SKM-1 (cell line): ENCODE data around the gene NELL1.
"Not testable (repeated sequence)": the region's sequence is repeated elsewhere in the genome, so short reads cannot be mapped to it uniquely, and the experiment has no call there.

Experiments
- DNase-seq: peaks from one replicate; lab custom pipeline; 2025; ENCODE audit not compliant: unreplicated experiment; lab: John Stamatoyannopoulos, UW

The NELL1 gene

DNA sequence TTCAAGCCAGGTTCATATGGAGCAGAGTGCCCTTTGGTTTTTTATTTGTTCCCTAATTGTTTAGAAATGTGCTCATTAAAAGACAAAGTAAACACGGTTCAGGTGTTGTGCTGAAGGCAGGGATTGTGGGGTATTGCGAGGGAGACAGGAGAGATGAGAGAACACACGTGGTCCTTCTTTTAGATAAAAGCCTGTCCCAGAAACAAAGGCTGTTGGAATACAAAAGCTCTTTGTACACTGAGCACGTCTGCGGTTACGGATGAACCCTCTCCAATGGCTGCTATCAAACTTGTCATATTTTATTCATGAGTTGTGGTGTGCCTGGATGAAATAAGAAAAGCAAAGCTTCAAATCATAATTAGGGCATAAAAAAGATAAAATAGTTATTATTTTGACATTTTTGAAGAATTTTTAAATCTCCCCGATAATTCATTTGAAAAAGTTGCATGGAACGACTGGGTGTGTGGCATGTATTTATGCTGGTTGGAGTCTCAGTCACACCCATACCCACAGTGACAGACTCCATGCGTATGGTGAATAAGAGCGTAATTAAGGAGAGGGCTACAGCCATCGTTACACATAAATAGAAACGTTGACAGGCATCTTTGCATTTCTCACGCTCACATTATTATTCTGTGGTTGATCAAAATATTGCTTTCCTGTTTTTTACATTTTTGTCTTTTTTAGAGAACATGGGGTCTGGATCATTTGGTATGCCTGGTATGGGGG, 92.9 kb downstream of the NELL1 start:
- no peak for DNase-seq

GRCh38 chr11:20762980-20763379, 93.6 kb downstream of the NELL1 start:
- DNase-seq: no peak

DNA sequence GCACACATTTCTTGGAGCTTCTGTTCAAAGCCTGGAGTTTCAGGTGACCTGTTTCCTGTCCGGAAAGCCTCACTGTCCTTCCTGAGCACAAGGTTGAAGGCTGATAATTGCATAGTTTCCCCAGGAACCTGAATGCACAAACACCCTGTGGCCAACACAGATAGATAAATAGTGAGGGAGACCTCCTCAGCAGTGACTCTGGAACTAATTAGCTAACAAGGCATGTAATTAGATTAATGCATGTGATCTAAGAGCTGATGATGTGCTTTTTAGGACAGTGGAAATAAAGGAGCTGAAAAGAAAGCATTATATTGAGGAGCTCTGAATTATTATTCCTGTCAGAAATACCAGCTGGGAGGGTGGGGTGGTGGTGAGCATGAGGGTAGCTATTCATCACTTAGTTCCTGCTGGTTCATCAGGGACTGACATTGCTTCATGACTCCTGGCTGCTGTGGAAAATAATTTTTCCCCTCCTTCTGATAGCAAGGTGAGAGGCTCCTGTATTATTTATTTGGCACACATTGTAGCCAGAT, 101.1 kb downstream of the NELL1 start:
- DNase-seq: no peak

- DNase-seq: no peak
These were observed 101.6 kb downstream of the NELL1 start for GRCh38 chr11:20771026-20771425.

GRCh38 chr11:20771681-20772080, 102.3 kb downstream of the NELL1 start:
- DNase-seq: no peak

GRCh38 chr11:20775331-20775730, 105.9 kb downstream of the NELL1 start:
- no peak for DNase-seq

DNA sequence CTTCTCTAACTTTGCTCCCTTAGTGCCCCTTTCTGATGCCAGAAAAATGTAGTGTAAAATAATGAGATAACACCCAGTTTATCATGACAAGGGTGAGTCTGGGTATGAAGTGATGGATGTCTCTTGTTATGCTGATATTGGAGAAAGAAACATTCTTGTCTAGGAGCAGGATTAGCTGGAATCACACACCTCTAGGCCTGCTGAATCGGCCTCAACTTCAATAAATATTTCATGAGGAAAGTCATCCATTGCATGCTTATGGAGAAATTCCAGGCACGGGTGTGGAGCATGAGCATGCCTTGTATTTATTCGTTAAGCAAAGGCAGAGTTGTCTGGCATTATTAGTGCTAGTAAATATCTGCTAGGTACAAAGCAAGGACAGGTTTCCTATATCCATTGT, 113.4 kb downstream of the NELL1 start:
- DNase-seq: no peak

- DNase-seq: no peak
These were observed 113.8 kb downstream of the NELL1 start for GRCh38 chr11:20783220-20783619.

- DNase-seq: no peak
These were observed 121.2 kb downstream of the NELL1 start for GRCh38 chr11:20790622-20791021.

DNA sequence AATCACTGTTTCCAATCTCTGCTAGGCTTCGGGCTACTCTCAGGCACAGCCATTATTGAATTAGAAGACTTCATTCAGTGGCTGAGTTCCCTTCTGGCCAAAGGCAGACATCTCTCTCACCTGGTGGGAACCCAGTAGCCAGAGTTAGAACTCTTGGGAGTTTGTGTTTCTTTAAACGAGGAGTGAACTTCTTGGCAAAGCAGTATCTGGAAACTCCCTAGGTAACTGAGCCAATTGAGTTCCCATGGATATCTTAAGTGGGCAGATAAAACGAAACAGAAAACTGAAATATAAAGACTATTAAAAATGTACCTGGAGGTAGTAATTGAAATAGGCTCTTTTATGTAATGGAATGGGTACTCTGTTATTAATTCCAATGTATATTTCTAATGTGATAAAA, 125.6 kb downstream of the NELL1 start:
- no peak for DNase-seq

DNA sequence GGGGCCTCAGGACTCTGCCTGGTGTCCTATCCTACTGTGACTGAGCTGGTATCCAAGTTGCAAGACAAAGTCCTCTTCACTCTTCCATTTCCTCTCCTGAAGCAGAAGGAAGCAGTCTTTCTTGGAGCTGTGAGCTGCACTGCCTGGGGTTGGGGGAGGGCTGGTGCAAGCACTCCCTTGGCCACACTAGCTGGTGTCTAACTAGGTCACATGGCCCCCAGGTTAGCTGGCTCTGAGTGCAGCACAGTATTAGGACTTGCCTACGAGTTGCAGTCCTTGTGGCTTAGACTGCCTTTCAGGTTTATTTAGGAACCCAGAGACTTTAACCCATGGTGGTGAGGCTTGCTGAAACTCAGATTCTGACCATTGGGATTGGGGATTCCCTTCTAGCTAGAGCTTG, 138.9 kb downstream of the NELL1 start:
- DNase-seq: no peak

DNA sequence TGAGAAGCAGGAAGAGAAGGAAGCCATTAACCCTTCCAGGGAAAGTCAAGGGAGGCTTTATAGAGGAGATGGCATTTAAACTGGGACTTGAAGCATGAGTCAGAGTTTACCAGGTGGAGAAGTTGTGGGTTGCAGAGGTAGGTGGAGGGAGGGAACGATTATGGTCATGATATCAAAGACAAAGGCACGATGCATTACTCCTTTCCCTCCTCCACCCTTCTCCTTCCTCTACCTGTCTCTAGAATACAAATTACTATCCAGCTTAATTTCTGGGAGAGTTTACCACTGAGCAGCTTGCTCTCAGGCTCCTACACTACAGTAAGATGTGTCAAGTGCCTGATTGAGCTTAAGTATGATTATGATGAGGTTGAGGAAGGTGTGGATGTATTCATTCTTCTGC, 151.7 kb downstream of the NELL1 start:
- no peak for DNase-seq

DNA sequence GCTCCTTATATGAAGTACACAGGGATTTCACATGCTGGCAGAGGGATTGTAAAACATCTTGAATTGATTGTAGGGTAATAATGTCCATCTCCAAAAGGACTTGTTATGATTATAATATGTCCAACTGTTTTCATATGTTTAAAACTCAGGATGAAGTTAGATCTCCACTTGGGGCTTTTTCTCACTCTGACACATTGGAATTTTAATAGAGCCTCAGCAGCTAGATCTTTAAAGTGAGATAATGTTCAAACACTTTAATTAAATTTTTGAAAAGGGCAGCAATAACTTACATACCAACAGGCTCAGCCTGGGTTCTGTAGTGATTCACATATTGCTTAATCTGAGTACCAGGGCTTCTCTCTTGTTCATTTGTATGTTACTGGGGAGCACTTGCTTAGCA, 152.1 kb downstream of the NELL1 start:
- DNase-seq: no peak

DNA sequence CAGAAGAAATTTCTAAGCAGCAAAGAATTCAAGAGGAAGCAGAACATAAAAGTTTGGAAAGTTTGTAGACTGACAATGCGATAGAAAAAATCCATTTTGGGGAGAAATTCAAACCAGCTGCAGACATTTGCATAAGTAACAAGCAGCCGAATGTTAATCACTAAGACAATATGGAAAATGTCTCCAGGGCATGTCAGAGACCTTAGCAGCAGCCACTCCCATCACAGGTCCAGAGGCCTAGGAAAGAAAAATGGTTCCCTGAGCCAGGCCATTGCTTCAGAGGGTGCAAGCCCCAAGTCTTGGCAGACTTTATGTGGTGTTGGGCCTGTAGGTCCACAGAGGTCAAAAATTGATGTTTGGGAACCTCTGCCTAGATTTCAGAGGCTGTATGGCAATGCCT, 155.4 kb downstream of the NELL1 start:
- DNase-seq: no peak

DNA sequence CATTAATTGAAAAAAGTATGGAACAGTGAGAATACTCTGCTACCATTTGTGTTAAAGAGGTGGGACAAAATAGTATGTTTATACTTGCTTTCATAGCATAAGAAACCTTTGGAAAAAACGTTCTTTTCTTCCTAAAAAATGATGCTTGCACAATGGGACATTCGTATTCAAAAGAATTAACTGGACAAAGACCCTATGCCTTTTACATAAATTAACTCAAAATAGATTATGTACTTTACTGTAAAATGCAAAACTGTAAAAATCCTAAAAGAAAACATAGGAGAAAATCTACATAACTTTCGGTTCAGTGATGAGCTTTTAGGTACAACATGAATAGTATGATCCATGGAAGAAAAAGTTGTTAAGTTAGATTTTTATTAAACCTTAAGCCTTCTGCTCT, 166.2 kb downstream of the NELL1 start:
- no peak for DNase-seq

DNA sequence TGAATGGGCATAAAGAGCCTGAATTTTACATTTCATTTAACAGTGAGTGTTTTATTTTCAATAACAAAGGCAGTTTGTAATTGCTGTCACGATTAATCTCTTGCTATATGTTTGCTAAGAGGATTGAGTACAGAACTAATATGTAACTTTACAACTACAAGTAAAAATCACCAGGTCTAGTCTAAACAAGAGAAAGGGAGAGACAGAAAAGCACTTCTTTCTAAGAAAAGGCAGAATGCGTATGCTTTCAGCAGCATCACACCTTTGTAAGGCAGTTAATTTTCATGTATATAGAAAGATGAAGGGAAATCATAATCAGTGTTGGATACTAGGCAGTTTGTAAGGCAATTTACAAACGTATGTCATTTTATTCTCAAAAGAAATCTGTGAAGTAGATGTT, 169.8 kb downstream of the NELL1 start:
- no peak for DNase-seq

DNA sequence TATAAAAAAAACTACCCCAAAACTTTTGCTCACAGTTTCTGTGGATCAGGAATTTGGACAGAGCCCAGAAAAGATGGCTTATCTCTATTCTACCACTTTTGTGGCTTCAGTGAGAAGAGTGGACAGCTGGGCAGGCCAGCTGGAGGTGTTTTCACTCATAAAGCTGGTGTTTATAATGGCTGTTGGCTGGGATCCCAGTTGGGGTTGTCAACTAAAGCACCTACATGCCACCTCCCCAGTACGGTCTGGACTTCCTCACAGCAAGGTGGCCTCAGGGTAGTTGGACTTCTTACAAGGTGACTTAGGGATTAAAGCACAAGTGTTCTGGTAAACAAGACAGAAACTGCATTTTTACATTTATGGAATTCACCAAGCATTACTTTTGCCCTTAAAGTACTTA, 171.0 kb downstream of the NELL1 start:
- DNase-seq: no peak

GRCh38 chr11:20844216-20844615, 174.8 kb downstream of the NELL1 start:
- DNase-seq: no peak

DNA sequence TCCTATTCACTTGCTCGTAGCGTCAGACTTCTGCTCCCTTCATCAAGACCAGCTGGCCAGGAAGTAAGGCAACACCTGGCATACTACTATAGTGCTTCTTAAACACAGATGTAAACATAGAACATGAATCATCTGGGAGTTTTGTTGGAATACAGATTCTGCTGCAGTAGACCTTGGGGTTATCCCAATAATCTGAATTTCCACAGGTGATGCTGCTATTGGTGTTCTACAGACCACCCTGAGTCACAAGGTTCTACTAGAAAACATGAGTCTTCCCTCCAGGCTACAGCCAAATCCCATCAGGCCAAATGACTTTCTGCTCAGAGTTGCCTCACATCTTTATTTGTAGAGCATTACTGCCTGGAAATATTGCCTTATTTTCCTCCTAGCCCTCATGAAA, 175.2 kb downstream of the NELL1 start:
- no peak for DNase-seq

DNA sequence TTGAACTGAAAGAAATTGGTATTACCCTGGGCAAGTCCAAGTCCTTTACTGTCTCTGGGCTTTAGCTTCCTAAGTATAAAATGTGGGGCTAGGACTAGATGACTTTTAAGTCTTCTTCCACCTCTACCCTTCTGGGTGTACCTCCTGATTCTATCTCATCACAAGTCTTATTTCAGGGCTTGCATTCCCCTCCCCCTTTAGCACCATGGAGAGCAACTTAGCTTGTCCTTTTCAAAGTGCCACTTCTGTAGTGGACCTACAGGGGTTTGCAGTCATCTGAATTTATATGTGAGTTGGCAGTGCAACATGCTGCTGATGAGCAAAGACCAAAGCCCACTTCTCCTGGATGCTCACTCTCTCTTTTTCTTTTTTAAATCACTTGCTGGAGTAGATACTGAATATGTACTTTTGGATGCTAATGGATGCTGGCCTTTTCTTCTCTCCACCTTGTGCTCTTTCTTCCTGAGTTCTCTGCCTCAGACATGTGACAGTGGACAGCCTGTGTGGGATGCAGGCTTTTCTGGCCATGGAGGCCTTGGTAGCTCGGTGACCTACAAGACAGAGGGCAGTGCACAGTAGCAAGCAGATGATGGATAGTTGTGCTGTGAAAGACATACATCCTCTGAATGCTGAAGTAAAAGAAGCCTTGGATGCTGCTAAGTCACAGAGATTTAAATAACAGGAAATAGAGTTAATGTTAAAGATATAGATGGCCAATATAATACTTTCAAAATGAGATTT, 185.0 kb downstream of the NELL1 start:
- DNase-seq: no peak

DNA sequence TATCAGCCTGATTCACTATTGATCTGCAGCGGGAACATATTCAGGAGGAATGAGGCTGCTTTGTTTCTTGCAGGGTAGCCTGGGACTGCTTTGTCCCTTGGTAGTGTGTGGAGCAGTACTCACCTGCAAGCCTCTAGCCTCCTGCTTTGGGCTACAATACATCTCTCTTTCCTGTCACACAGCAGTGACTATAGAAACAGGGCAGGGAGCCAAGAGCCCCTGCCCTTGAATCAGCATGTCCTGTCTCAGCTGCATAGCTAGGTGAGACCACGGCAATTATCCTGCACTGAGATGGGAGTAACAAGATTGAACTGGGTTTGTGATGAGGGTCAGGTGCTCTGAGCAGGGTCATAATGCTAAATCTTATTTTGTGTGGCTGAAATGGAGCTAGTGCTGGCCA, 191.9 kb downstream of the NELL1 start:
- no peak for DNase-seq

DNA sequence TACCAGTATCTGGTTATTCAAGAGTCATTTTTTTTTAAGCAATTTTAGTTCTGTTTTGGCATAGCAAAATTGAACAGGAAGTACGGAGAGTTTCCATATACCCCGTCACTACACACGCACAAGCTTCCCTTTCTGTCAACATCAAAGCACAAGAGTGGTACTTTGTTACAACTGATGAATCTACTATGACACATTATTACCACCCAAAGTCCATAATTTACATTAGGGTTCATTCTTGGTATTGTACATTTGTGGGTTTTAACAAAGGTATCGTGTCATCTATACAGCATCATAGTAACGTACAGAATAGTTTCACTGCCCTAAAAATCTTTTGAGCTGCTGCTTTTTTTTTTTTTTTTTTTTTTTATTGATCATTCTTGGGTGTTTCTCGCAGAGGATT, 192.9 kb downstream of the NELL1 start:
- DNase-seq: not testable (repeated sequence)

- DNase-seq: no peak
These were observed 195.2 kb downstream of the NELL1 start for GRCh38 chr11:20864628-20865027.
